HepG2 (cell line): Measurements from ENCODE around the gene B3GNT9. TPM values are rescaled to one million over a fixed set of nuclear protein-coding genes. Genes with fewer than 3 reads are reported as not detected.

Experiments
- GABPB1 ChIP-seq: IDR thresholded peaks from 2 replicates; pipeline ENCODE4 v1.6.1; 2016; ENCODE audit warnings: mild to moderate bottlenecking, missing genetic modification reagents, moderate library complexity, missing compliant biosample characterization
- NKX3-1 ChIP-seq: sonication (generic); formaldehyde crosslinking; IDR thresholded peaks from 2 replicates; pipeline ENCODE4 v1.5.0; 2020; ENCODE audit warnings: missing genetic modification reagents
- NR1H2 ChIP-seq: sonication (generic); formaldehyde crosslinking; IDR thresholded peaks from 2 replicates; pipeline ENCODE4 v1.8.1; 2022; ENCODE audit warnings: low read depth, missing genetic modification reagents, borderline replicate concordance
- POLR2AphosphoS5 ChIP-seq: IDR thresholded peaks from 2 replicates; pipeline ENCODE4 v1.6.1; 2012; ENCODE audit warnings: low read depth, low read length
- SMYD3 ChIP-seq: sonication (generic); formaldehyde crosslinking; IDR thresholded peaks from 2 replicates; pipeline ENCODE4 v1.8.1; 2023; ENCODE audit warnings: mild to moderate bottlenecking, missing genetic modification reagents
- SRSF1 ChIP-seq: fragments of 200-400 bp; formaldehyde crosslinking; optimal IDR thresholded peaks from 2 replicates; pipeline ENCODE3; 2017; ENCODE audit warnings: mild to moderate bottlenecking, low read depth, low read length, moderate library complexity
- SSRP1 ChIP-seq: IDR thresholded peaks from 2 replicates; pipeline ENCODE4 v1.6.1; 2016; ENCODE audit warnings: control low read depth
- TBL1XR1 ChIP-seq: fragments of 150-350 bp; IDR thresholded peaks from 2 replicates; pipeline ENCODE4 v1.6.1; 2014; ENCODE audit warnings: borderline replicate concordance, low read length; ENCODE audit not compliant: partially characterized antibody
- ZMYM2 ChIP-seq: sonication (generic); formaldehyde crosslinking; IDR thresholded peaks from 2 replicates; pipeline ENCODE4 v1.8.0; 2022; ENCODE audit warnings: mild to moderate bottlenecking, missing genetic modification reagents
- ZNF234 ChIP-seq: sonication (generic); formaldehyde crosslinking; conservative IDR thresholded peaks from 2 replicates; pipeline ENCODE4 v1.5.1; 2020; ENCODE audit warnings: mild to moderate bottlenecking, missing genetic modification reagents
- ZNF335 ChIP-seq: sonication (generic); formaldehyde crosslinking; IDR thresholded peaks from 2 replicates; pipeline ENCODE4 v1.4.0; 2020; ENCODE audit warnings: missing genetic modification reagents
- ZNF558 ChIP-seq: sonication (generic); formaldehyde crosslinking; IDR thresholded peaks from 2 replicates; pipeline ENCODE4 v1.9.0; 2022; ENCODE audit warnings: mild to moderate bottlenecking, missing genetic modification reagents, borderline replicate concordance
- ZNF83 ChIP-seq: sonication (generic); formaldehyde crosslinking; IDR thresholded peaks from 2 replicates; pipeline ENCODE4 v1.4.0; 2020; ENCODE audit warnings: missing genetic modification reagents, mild to moderate bottlenecking, borderline replicate concordance
- polyA plus RNA-seq, 8 experiments: library from polyadenylated mRNA; depleted of rRNA in 3 of 8; stranded (reverse) in 7 of 8; unstranded in 1 of 8; fragments of >200 nt; fragmentation: Illumina TruSeq in 4 of 8; extraction: Trizol in 4 of 8; gene quantifications; 2 replicates each; pipeline versions ENCODE4 v1.2.1 to v1.2.3, GENCODE V29; 2011 to 2016; ENCODE audit warnings: low read depth in 4 of 8, missing spikeins in 1 of 8, mixed read lengths in 1 of 8; ENCODE audit not compliant: insufficient read depth in 1 of 8
- total RNA-seq, 5 experiments: library from RNA; depleted of rRNA; stranded (reverse); fragments of >200 nt; fragmentation: Illumina TruSeq; extraction: Trizol; gene quantifications; 2 replicates each; pipeline ENCODE4 v1.2.3, GENCODE V29; 2016; ENCODE audit warnings: low read depth in 1 of 5
- TF ChIP-seq, protein P1 (sequence below): sonication (generic); formaldehyde crosslinking; IDR thresholded peaks from 2 replicates; pipeline ENCODE4 v1.8.1; 2022; ENCODE audit warnings: mild to moderate bottlenecking, missing genetic modification reagents
- TF ChIP-seq, protein P2 (sequence below): sonication (generic); formaldehyde crosslinking; IDR thresholded peaks from 2 replicates; pipeline ENCODE4 v1.4.0; 2020; ENCODE audit warnings: mild to moderate bottlenecking, missing genetic modification reagents
- TF ChIP-seq, protein P3 (sequence below): sonication (generic); formaldehyde crosslinking; IDR thresholded peaks from 2 replicates; pipeline ENCODE4 v1.9.0; 2022; ENCODE audit warnings: missing genetic modification reagents, mild to moderate bottlenecking, borderline replicate concordance
- TF ChIP-seq, protein P4 (sequence below): sonication (generic); formaldehyde crosslinking; conservative IDR thresholded peaks from 2 replicates; pipeline ENCODE4 v1.8.0; 2022; ENCODE audit warnings: mild to moderate bottlenecking, moderate library complexity, missing genetic modification reagents
- TF ChIP-seq, protein P5 (sequence below): sonication (generic); formaldehyde crosslinking; IDR thresholded peaks from 2 replicates; pipeline ENCODE4 v1.8.0; 2022; ENCODE audit warnings: low read depth, missing genetic modification reagents
- TF ChIP-seq, protein P6 (sequence below): sonication (generic); formaldehyde crosslinking; IDR thresholded peaks from 2 replicates; pipeline ENCODE4 v1.8.1; 2023; ENCODE audit warnings: mild to moderate bottlenecking, missing genetic modification reagents
- TF ChIP-seq, protein P7 (sequence below): sonication (generic); formaldehyde crosslinking; IDR thresholded peaks from 2 replicates; pipeline ENCODE4 v1.4.0; 2020; ENCODE audit warnings: missing genetic modification reagents

Gene B3GNT9
- total and polyA plus RNA-seq, 2 of the 13 experiments (the other 11 are each of a cell fraction or from before 2014, with no cell fraction given) = 1.5 to 3.1 TPM

DNA sequence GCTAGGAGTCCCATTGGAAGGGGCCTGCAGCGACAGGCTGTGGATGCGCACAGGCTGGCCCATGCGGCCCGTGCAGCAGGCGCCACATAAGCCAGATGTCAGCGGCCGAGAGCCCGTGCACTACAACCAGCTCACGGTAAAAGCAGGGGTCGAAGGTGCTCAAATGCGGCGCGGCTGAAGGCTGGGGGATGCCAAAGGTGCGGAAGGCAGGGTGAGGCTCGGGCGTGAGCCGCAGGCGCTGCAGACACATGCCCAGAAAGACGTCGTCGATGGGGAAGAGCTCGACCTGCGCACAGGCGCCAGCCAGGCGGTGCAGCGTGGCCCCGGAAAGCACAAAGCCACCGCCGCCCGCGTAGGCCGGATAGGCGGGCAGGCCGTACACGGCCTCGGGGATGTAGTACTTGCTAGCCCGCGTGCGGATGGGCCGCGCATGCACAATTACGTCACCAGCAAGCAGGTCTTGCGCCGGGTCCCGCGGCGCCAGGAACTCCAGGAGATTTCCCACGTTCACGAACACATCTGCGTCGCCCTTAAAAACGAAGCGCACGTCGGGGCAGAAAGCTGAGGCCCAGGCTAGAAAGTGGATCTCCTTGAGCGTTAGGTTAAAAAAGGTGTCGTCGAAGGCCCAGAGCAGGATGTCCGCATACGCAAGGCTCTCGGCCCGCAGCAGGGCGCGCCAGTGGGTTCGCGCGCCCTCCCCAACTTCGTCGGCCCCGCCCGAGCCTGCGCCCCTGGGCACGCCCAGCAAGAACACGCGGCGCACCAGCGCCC, 1.3 kb downstream of the B3GNT9 start (continued):
- TF ChIP-seq, protein P1, sequence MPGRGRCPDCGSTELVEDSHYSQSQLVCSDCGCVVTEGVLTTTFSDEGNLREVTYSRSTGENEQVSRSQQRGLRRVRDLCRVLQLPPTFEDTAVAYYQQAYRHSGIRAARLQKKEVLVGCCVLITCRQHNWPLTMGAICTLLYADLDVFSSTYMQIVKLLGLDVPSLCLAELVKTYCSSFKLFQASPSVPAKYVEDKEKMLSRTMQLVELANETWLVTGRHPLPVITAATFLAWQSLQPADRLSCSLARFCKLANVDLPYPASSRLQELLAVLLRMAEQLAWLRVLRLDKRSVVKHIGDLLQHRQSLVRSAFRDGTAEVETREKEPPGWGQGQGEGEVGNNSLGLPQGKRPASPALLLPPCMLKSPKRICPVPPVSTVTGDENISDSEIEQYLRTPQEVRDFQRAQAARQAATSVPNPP (CRISPR knock-in tag) = no peak
- TF ChIP-seq, protein P2, sequence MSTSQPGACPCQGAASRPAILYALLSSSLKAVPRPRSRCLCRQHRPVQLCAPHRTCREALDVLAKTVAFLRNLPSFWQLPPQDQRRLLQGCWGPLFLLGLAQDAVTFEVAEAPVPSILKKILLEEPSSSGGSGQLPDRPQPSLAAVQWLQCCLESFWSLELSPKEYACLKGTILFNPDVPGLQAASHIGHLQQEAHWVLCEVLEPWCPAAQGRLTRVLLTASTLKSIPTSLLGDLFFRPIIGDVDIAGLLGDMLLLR (CRISPR knock-in tag) = no peak
- TF ChIP-seq, protein P3, sequence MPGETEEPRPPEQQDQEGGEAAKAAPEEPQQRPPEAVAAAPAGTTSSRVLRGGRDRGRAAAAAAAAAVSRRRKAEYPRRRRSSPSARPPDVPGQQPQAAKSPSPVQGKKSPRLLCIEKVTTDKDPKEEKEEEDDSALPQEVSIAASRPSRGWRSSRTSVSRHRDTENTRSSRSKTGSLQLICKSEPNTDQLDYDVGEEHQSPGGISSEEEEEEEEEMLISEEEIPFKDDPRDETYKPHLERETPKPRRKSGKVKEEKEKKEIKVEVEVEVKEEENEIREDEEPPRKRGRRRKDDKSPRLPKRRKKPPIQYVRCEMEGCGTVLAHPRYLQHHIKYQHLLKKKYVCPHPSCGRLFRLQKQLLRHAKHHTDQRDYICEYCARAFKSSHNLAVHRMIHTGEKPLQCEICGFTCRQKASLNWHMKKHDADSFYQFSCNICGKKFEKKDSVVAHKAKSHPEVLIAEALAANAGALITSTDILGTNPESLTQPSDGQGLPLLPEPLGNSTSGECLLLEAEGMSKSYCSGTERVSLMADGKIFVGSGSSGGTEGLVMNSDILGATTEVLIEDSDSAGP (CRISPR knock-in tag) = peak; percentile 62
- TF ChIP-seq NR1H2 (no peak), ZNF335 (CRISPR knock-in tag) (no peak), ZNF83 (CRISPR knock-in tag) (no peak), ZNF234 (peak; percentile 44; the same call in 1 of the 2 replicates), SMYD3 (CRISPR knock-in tag) (peak; percentile 38; the same call in 1 of the 2 replicates), SSRP1 (CRISPR knock-in tag) (peak; percentile 78; the same call in 1 of the 2 replicates), SRSF1 (peak; percentile 38), GABPB1 (peak; percentile 17; the same call in 1 of the 2 replicates), TBL1XR1 (no peak), POLR2AphosphoS5 (0 out of 2 replicates have a peak, but pooled peaks have one; percentile 42), ZNF558 (CRISPR knock-in tag) (no peak), NKX3-1 (CRISPR knock-in tag) (0 out of 2 replicates have a peak, but pooled peaks have one; percentile 38), ZMYM2 (CRISPR knock-in tag) (no peak)
- TF ChIP-seq, protein P4, sequence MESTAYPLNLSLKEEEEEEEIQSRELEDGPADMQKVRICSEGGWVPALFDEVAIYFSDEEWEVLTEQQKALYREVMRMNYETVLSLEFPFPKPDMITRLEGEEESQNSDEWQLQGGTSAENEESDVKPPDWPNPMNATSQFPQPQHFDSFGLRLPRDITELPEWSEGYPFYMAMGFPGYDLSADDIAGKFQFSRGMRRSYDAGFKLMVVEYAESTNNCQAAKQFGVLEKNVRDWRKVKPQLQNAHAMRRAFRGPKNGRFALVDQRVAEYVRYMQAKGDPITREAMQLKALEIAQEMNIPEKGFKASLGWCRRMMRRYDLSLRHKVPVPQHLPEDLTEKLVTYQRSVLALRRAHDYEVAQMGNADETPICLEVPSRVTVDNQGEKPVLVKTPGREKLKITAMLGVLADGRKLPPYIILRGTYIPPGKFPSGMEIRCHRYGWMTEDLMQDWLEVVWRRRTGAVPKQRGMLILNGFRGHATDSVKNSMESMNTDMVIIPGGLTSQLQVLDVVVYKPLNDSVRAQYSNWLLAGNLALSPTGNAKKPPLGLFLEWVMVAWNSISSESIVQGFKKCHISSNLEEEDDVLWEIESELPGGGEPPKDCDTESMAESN = no peak; the same call in 1 of the 2 replicates
- TF ChIP-seq, protein P5, sequence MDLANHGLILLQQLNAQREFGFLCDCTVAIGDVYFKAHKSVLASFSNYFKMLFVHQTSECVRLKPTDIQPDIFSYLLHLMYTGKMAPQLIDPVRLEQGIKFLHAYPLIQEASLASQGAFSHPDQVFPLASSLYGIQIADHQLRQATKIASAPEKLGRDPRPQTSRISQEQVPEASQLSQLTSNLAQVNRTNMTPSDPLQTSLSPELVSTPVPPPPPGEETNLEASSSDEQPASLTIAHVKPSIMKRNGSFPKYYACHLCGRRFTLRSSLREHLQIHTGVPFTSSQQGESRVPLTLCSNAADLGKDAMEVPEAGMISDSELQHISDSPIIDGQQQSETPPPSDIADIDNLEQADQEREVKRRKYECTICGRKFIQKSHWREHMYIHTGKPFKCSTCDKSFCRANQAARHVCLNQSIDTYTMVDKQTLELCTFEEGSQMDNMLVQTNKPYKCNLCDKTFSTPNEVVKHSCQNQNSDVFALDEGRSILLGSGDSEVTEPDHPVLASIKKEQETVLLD (CRISPR knock-in tag) = no peak
- TF ChIP-seq, protein P6, sequence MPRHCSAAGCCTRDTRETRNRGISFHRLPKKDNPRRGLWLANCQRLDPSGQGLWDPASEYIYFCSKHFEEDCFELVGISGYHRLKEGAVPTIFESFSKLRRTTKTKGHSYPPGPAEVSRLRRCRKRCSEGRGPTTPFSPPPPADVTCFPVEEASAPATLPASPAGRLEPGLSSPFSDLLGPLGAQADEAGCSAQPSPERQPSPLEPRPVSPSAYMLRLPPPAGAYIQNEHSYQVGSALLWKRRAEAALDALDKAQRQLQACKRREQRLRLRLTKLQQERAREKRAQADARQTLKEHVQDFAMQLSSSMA (CRISPR knock-in tag) = no peak
- TF ChIP-seq, protein P7, sequence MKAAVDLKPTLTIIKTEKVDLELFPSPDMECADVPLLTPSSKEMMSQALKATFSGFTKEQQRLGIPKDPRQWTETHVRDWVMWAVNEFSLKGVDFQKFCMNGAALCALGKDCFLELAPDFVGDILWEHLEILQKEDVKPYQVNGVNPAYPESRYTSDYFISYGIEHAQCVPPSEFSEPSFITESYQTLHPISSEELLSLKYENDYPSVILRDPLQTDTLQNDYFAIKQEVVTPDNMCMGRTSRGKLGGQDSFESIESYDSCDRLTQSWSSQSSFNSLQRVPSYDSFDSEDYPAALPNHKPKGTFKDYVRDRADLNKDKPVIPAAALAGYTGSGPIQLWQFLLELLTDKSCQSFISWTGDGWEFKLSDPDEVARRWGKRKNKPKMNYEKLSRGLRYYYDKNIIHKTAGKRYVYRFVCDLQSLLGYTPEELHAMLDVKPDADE (CRISPR knock-in tag) = no peak
